Gastrocnemius medialis (tissue), 4 donors: ENCODE results near the gene SERPINA1. TPM values are rescaled to one million over a fixed set of nuclear protein-coding genes. Genes with fewer than 3 reads are reported as not detected.

Experiments used
- ATAC-seq, 2 donors: fragments of 150-250 bp; one replicate each; pipeline ENCODE4 v1.9.1; 2016
- DNase-seq, 2 donors: peaks; one replicate each; pipeline ENCODE4 v3.0.0-alpha.2; 2019
- H3K27ac ChIP-seq, 4 donors: fragments of 200-600 bp; sonication (generic); 1 replicate in 1 of 4; 2 replicates in 3 of 4; pipeline ENCODE4 v1.5.1; 2016 to 2018; ENCODE audit warnings: mild to moderate bottlenecking in 2 of 4, moderate library complexity in 1 of 4
- H3K27me3 ChIP-seq, 3 donors: fragments of 200-600 bp; sonication (generic) in 2 of 3; 1 replicate in 1 of 3; 2 replicates in 2 of 3; pipeline versions ENCODE4 v1.5.1 to v1.6.0; 2016 to 2019; ENCODE audit warnings: mild to moderate bottlenecking in 1 of 3, moderate library complexity in 1 of 3
- H3K36me3 ChIP-seq, 2 donors: fragments of 200-600 bp; sonication (generic) in 1 of 2; one replicate each; pipeline ENCODE4 v1.5.1; 2017 to 2018
- H3K4me1 ChIP-seq, 2 donors: fragments of 200-600 bp; sonication (generic) in 1 of 2; one replicate each; pipeline ENCODE4 v1.5.1; 2016 to 2017; ENCODE audit warnings: mild to moderate bottlenecking in 2 of 2
- H3K4me3 ChIP-seq, 4 donors: fragments of 200-600 bp; sonication (generic) in 3 of 4; 1 replicate in 1 of 4; 2 replicates in 3 of 4; pipeline ENCODE4 v1.5.1; 2016 to 2019; ENCODE audit warnings: mild to moderate bottlenecking in 2 of 4
- H3K9me3 ChIP-seq, 3 donors: fragments of 200-600 bp; sonication (generic) in 2 of 3; 1 replicate in 1 of 3; 2 replicates in 2 of 3; pipeline ENCODE4 v1.5.1; 2016 to 2019
- CTCF ChIP-seq, 5 experiments: fragments of 450-650 bp in 3 of 5; fragments of 200-600 bp in 2 of 5; sonication (generic) in 2 of 5; IDR thresholded peaks in 4 of 5; conservative IDR thresholded peaks in 1 of 5; 1 replicate in 4 of 5; 2 replicates in 1 of 5; pipeline ENCODE4 v1.5.1; 2016 to 2019; ENCODE audit warnings: antibody characterized with exemption in 5 of 5, mild to moderate bottlenecking in 3 of 5, moderate library complexity in 3 of 5
- POLR2A ChIP-seq, 2 donors: fragments of 450-650 bp; IDR thresholded peaks; one replicate each; pipeline ENCODE4 v1.6.1; 2017; ENCODE audit warnings: antibody characterized with exemption in 2 of 2, mild to moderate bottlenecking in 2 of 2, moderate library complexity in 2 of 2
- in situ Hi-C, 4 donors: fragments of 200-750 bp; cut with MboI; loops; one replicate each; pipeline versions ENCODE4 v1.15.0 to v1.8.0; 2017; ENCODE audit warnings: low sequenced_read_pairs in 4 of 4
- intact Hi-C: fragments of 100-400 bp; cut with DNase I; formaldehyde crosslinking; loops from one replicate; pipeline ENCODE4 v1.15.1; 2023; ENCODE audit warnings: low total_unique reads
- total RNA-seq, 4 donors: library from RNA; depleted of rRNA; stranded (reverse); fragments of >200 nt; gene quantifications; one replicate each; pipeline versions ENCODE4 v1.1.0 to v1.2.3, GENCODE V29; 2016

The SERPINA1 gene
- total RNA-seq, 4 donors from 2014 or later: 0.56 to 135 (median 29.2) TPM

GRCh38 chr14:94398182-94398479 is 9.7 kb upstream of the SERPINA1 start:
- no peak overlapping the region for H3K4me3 ChIP-seq
- no peak for TF ChIP-seq CTCF (IDR thresholded peaks at IDR 0.05 in 4 of 5, conservative IDR thresholded peaks at IDR 0.05 in 1 of 5)
- TF ChIP-seq POLR2A (IDR thresholded peaks at IDR 0.05): no peak
- H3K27me3 ChIP-seq: no peaks in the 10 kb centered on the region
- DNase-seq (no peak), ATAC-seq (no peak)
- H3K9me3 ChIP-seq: no peaks in the 10 kb centered on the region
- H3K4me1 ChIP-seq: no peaks in the 10 kb centered on the region
- in situ Hi-C loops: no loop called here
- intact Hi-C loops: no loop called here
- no peaks in the 10 kb centered on the region for H3K36me3 ChIP-seq
- no peak overlapping the region for H3K27ac ChIP-seq

GRCh38 chr14:94397289-94398181 is 9.1 kb upstream of the SERPINA1 start:
- no peak for DNase-seq
- no peaks in the 10 kb centered on the region for H3K27me3 ChIP-seq
- H3K27ac ChIP-seq: no peak overlapping the region
- TF ChIP-seq POLR2A (IDR thresholded peaks at IDR 0.05): no peak
- no peak for TF ChIP-seq CTCF (IDR thresholded peaks at IDR 0.05 in 4 of 5, conservative IDR thresholded peaks at IDR 0.05 in 1 of 5)
- H3K9me3 ChIP-seq: no peaks in the 10 kb centered on the region
- no peaks in the 10 kb centered on the region for H3K4me1 ChIP-seq
- ATAC-seq: no peak
- H3K36me3 ChIP-seq: no peaks in the 10 kb centered on the region
- in situ Hi-C loops: no loop called here
- intact Hi-C loops: no loop called here
- H3K4me3 ChIP-seq: no peak overlapping the region

- Histone ChIP-seq H3K4me3 (no peak overlapping the region), H3K27me3 (no peaks in the 10 kb centered on the region), H3K4me1 (no peaks in the 10 kb centered on the region), H3K36me3 (no peaks in the 10 kb centered on the region), H3K27ac (no peak overlapping the region), H3K9me3 (no peaks in the 10 kb centered on the region)
- intact Hi-C loops (no loop called here), in situ Hi-C loops (no loop called here)
- TF ChIP-seq POLR2A (IDR thresholded peaks at IDR 0.05): no peak
- no peak for TF ChIP-seq CTCF (IDR thresholded peaks at IDR 0.05 in 4 of 5, conservative IDR thresholded peaks at IDR 0.05 in 1 of 5)
- ATAC-seq (no peak), DNase-seq (no peak)
These were observed 8.3 kb upstream of the SERPINA1 start for GRCh38 chr14:94396628-94397225.

- intact Hi-C loops (no loop called here), in situ Hi-C loops (no loop called here)
- no peak for ATAC-seq
- TF ChIP-seq CTCF (IDR thresholded peaks at IDR 0.05 in 4 of 5, conservative IDR thresholded peaks at IDR 0.05 in 1 of 5): no peak
- TF ChIP-seq POLR2A (IDR thresholded peaks at IDR 0.05): no peak
- H3K36me3 ChIP-seq: no peaks in the 10 kb centered on the region
- no peak overlapping the region for H3K27ac ChIP-seq
- H3K27me3 ChIP-seq: no peaks in the 10 kb centered on the region
- H3K9me3 ChIP-seq: no peaks in the 10 kb centered on the region
- no peaks in the 10 kb centered on the region for H3K4me1 ChIP-seq
- H3K4me3 ChIP-seq: no peak overlapping the region
- no peak for DNase-seq
These were observed 7.6 kb upstream of the SERPINA1 start for GRCh38 chr14:94395888-94396574.
